Ovary (tissue), 9 donors: ENCODE measurements around the gene FAM193B. TPM values are rescaled to one million over a fixed set of nuclear protein-coding genes. Genes with fewer than 3 reads are reported as not detected.
"Not testable (repeated sequence)": the region's sequence is repeated elsewhere in the genome, so short reads cannot be mapped to it uniquely, and the experiment has no call there.

ENCODE experiments used
- DNase-seq, 5 donors: peaks; one replicate each; pipeline ENCODE4 v3.0.0-alpha.2; 2019 to 2020
- H3K27ac ChIP-seq, 2 donors: fragments of 200-600 bp; one replicate each; pipeline versions ENCODE4 v1.5.1 to v1.8.0; 2019 to 2022
- H3K27me3 ChIP-seq: fragments of 200-600 bp; one replicate; pipeline ENCODE4 v1.8.0; 2022
- H3K36me3 ChIP-seq: fragments of 200-600 bp; sonication (generic); one replicate; pipeline ENCODE4 v1.5.1; 2019
- H3K4me1 ChIP-seq: one replicate; pipeline ENCODE4 v1.8.1; 2013; ENCODE audit warnings: mild to moderate bottlenecking, moderate library complexity; ENCODE audit not compliant: insufficient read depth
- H3K4me3 ChIP-seq: fragments of 200-600 bp; sonication (generic); one replicate; pipeline ENCODE4 v1.5.1; 2017
- H3K9me3 ChIP-seq, 2 donors: fragments of 200-600 bp in 1 of 2; sonication (generic) in 1 of 2; one replicate each; pipeline versions ENCODE4 v1.5.1 to v1.8.1; 2013 to 2019; ENCODE audit warnings: mild to moderate bottlenecking in 1 of 2, moderate library complexity in 1 of 2
- CTCF ChIP-seq, 3 donors: fragments of 450-650 bp in 2 of 3; fragments of 200-600 bp in 1 of 3; IDR thresholded peaks; one replicate each; pipeline versions ENCODE4 v1.5.1 to v1.8.0; 2016 to 2022; ENCODE audit warnings: antibody characterized with exemption in 3 of 3, mild to moderate bottlenecking in 1 of 3
- EP300 ChIP-seq: sonication (generic); formaldehyde crosslinking; IDR thresholded peaks from one replicate; pipeline ENCODE4 v1.6.1; 2017; ENCODE audit warnings: antibody characterized with exemption
- POLR2A ChIP-seq: fragments of 450-650 bp; IDR thresholded peaks from one replicate; pipeline ENCODE4 v1.6.1; 2017; ENCODE audit warnings: antibody characterized with exemption, mild to moderate bottlenecking, moderate library complexity
- WGBS, 3 donors: extraction: QIAGEN DNeasy Blood & Tissue Kit in 1 of 3; methylation state at CpG; one replicate each; pipeline versions ENCODE4 v1.1.5 to v1.1.7; 2013 to 2017; 5-methylcytosine and 5-hydroxymethylcytosine counted together
- intact Hi-C, 4 donors: fragments of 100-400 bp; cut with DNase I; formaldehyde crosslinking; loops; one replicate each; pipeline versions ENCODE4 v1.11.0 to v1.15.1; 2022 to 2023
- polyA plus RNA-seq, 2 donors: library from polyadenylated mRNA; stranded (reverse); fragments of 200-250 nt in 1 of 2; fragments of 350-450 nt in 1 of 2; fragmentation: Illumina TruSeq in 1 of 2; extraction: RNeasy Lipid Tissue Mini Kit (QIAGEN cat#74804) in 1 of 2; gene quantifications; one replicate each; pipeline ENCODE4 v1.2.3, GENCODE V29; 2013 to 2014
- total RNA-seq, 7 donors: library from RNA; depleted of rRNA in 2 of 7; stranded (reverse); fragments of >200 nt in 2 of 7; fragmentation: NEBNext Ultra II Directional in 3 of 7; extraction: Animal tissue kit (Norgen Biotek cat#: 25700) in 3 of 7; gene quantifications; one replicate each; pipeline versions ENCODE4 v1.1.0 to v1.2.4, GENCODE V29; 2016 to 2023
- donor health status: DM: no; HTN: no; CAD: no; lungs with moderate emphysema.
- donor health status: DM: no; HTN: no; CAD: no.
- donor health status: Bipolar disorder and iron deficiency.
- donor health status: DM: yes; HTN: yes; CAD: no.
- donor health status: DM: no; HTN: no; CAD: no.
- donor health status: DM: yes; HTN: yes; CAD: no.

FAM193B gene
- total and polyA plus RNA-seq, 9 donors = 14.8 to 77.6 (median 64.3) TPM

GRCh38 chr5:177536386-177536785 is 18.0 kb downstream of the FAM193B start:
- no peak for TF ChIP-seq POLR2A
- TF ChIP-seq EP300 = no peak
- TF ChIP-seq CTCF (IDR thresholded peaks at IDR 0.05) = no peak
- H3K4me3 ChIP-seq = no peak overlapping the region
- WGBS, 3 donors = 84 to 90% (median 88%) methylated on average over 10 of the region's 10 CpGs
- H3K9me3 ChIP-seq = no peaks in the 10 kb centered on the region
- intact Hi-C loops = no loop called here
- peaks cover 8% of the 10 kb centered on the region for H3K4me1 ChIP-seq
- no peak for DNase-seq
- H3K36me3 ChIP-seq = no peaks in the 10 kb centered on the region
- H3K27me3 ChIP-seq = no peaks in the 10 kb centered on the region
- peak overlapping the region in 1 of 2 donors; percentile 26 for H3K27ac ChIP-seq

GRCh38 chr5:177535125-177535524 is 19.2 kb downstream of the FAM193B start:
- DNase-seq = no peak
- no peak overlapping the region for H3K27ac ChIP-seq
- H3K9me3 ChIP-seq = no peaks in the 10 kb centered on the region
- no peaks in the 10 kb centered on the region for H3K27me3 ChIP-seq
- 92 to 93% (median 92%) methylated on average over 7 of the region's 7 CpGs for WGBS, 3 donors
- H3K4me1 ChIP-seq = peaks cover 8% of the 10 kb centered on the region
- intact Hi-C loops = no loop called here
- H3K4me3 ChIP-seq = no peak overlapping the region
- TF ChIP-seq EP300 (no peak), CTCF (IDR thresholded peaks at IDR 0.05) (no peak), POLR2A (no peak)
- no peaks in the 10 kb centered on the region for H3K36me3 ChIP-seq

GRCh38 chr5:177534433-177534832 is 19.9 kb downstream of the FAM193B start:
- 91 to 96% (median 93%) methylated on average over 7 of the region's 7 CpGs for WGBS, 3 donors
- H3K27me3 ChIP-seq, H3K4me3 ChIP-seq, DNase-seq, H3K4me1 ChIP-seq, H3K9me3 ChIP-seq, H3K36me3 ChIP-seq, intact Hi-C loops, H3K27ac ChIP-seq: not testable (repeated sequence)

GRCh38 chr5:177531209-177531940 is 23.0 kb downstream of the FAM193B start:
- Histone ChIP-seq H3K4me1 (no peaks in the 10 kb centered on the region), H3K27ac (no peak overlapping the region)
- peak in 2 of 5 donors; percentile 19 to 26 for DNase-seq

GRCh38 chr5:177530638-177531037 is 23.7 kb downstream of the FAM193B start:
- Histone ChIP-seq H3K36me3 (no peaks in the 10 kb centered on the region), H3K27me3 (no peaks in the 10 kb centered on the region), H3K9me3 (no peaks in the 10 kb centered on the region), H3K4me3 (no peak overlapping the region), H3K27ac (no peak overlapping the region), H3K4me1 (no peaks in the 10 kb centered on the region)
- intact Hi-C loops = no loop called here
- WGBS, 3 donors = 61 to 75% (median 67%) methylated on average over 3 of the region's 3 CpGs
- TF ChIP-seq EP300 = no peak
- TF ChIP-seq CTCF (IDR thresholded peaks at IDR 0.05) = no peak
- TF ChIP-seq POLR2A = no peak
- DNase-seq = peak in 2 of 5 donors; percentile 2 to 16

More at GRCh38 chr5:177531209-177531940, 23.0 kb downstream of the FAM193B start:
- TF ChIP-seq POLR2A = no peak
- no peak for TF ChIP-seq EP300
- no peak overlapping the region for H3K4me3 ChIP-seq
- WGBS, 3 donors = 84 to 88% (median 88%) methylated on average over 27 of the region's 27 CpGs
- no peaks in the 10 kb centered on the region for H3K36me3 ChIP-seq
- no peaks in the 10 kb centered on the region for H3K9me3 ChIP-seq
- intact Hi-C loops = no loop called here
- no peaks in the 10 kb centered on the region for H3K27me3 ChIP-seq
